ENCODE results near the gene RASSF5. TPM values are rescaled to one million over a fixed set of nuclear protein-coding genes. Genes with fewer than 3 reads are reported as not detected.

Gene RASSF5
- total and polyA plus RNA-seq, 9 of the 15 experiments (the other 6 are each of a cell fraction or from before 2014, with no cell fraction given), result 6.1 to 41.0 (median 25.2) TPM

DNA sequence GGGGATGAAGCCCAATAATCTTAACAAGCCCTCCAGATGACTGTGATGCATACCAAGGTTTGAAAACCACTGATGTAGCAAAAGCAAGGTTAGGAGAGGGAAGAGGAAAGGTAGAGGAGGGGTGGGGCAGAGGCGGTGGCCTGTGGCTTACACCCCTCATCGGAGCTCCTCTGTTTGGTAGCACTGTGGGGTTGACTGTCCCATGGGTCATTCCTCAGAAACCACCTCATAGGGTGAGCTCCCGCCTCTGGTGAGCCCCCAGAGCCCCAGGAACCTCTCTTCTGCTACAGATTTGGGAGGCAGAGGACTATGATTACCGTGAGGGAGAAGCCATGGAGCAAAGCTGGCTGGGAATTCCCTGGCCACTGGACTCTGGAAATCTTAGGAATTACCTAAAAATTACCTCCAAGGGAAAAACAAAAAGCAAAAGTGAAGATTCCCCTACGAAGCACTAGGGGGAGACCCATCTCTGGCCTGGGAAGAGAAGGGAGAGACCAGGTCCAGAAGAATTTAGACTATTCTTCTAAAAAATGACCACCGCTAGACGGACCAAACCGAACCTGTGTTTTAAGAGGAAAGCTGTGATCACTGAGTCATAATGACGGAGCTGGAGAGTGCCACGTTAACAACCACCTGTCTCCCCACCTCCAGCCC, 1.5 kb upstream of the RASSF5 start (continued):
- TF ChIP-seq, protein P1, sequence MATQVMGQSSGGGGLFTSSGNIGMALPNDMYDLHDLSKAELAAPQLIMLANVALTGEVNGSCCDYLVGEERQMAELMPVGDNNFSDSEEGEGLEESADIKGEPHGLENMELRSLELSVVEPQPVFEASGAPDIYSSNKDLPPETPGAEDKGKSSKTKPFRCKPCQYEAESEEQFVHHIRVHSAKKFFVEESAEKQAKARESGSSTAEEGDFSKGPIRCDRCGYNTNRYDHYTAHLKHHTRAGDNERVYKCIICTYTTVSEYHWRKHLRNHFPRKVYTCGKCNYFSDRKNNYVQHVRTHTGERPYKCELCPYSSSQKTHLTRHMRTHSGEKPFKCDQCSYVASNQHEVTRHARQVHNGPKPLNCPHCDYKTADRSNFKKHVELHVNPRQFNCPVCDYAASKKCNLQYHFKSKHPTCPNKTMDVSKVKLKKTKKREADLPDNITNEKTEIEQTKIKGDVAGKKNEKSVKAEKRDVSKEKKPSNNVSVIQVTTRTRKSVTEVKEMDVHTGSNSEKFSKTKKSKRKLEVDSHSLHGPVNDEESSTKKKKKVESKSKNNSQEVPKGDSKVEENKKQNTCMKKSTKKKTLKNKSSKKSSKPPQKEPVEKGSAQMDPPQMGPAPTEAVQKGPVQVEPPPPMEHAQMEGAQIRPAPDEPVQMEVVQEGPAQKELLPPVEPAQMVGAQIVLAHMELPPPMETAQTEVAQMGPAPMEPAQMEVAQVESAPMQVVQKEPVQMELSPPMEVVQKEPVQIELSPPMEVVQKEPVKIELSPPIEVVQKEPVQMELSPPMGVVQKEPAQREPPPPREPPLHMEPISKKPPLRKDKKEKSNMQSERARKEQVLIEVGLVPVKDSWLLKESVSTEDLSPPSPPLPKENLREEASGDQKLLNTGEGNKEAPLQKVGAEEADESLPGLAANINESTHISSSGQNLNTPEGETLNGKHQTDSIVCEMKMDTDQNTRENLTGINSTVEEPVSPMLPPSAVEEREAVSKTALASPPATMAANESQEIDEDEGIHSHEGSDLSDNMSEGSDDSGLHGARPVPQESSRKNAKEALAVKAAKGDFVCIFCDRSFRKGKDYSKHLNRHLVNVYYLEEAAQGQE (IDR thresholded peaks at IDR 0.05; ENCODE audit: borderline replicate concordance), result peak; percentile 37; the same call in 1 of the 2 replicates
- TF ChIP-seq, protein P1 (CRISPR knock-in tag; IDR thresholded peaks at IDR 0.05; ENCODE audit: low read depth), result no peak
- no peak for TF ChIP-seq TFAM (CRISPR knock-in tag; conservative IDR thresholded peaks at IDR 0.05)
- TF ChIP-seq BACH1 (tag; IDR thresholded peaks at IDR 0.05), result no peak
- 0 out of 4 replicates have a peak, but pooled peaks of 1 of the 2 experiments have one; percentile 32 for TF ChIP-seq TEAD1 (CRISPR knock-in tag; IDR thresholded peaks at IDR 0.05)
- TF ChIP-seq HDGF (IDR thresholded peaks at IDR 0.05), result no peak

Data from K562 (cell line).